ENCODE measurements around the gene C10orf71.

The C10orf71 gene

DNA sequence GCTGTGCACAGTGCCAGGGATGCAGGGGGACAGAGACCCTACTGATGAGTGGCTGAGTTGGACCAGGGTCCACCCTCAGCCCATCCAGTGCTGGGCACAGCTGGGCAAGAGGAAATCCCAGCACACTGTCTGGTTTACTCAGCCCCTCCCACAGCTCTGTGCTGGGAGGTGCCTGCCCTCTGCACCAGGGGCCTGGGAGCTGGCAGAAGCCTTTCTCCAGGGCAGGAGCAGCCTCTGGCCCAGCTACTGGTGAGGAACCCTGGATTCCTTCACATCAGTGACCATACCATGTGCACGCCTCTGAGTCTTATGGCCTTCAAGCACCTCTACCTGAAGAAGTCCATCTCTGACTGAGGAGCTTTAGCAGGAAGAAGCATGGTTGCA is 25.9 kb upstream of the C10orf71 start:
- H3K4me3 ChIP-seq: no peak overlapping the region

DNA sequence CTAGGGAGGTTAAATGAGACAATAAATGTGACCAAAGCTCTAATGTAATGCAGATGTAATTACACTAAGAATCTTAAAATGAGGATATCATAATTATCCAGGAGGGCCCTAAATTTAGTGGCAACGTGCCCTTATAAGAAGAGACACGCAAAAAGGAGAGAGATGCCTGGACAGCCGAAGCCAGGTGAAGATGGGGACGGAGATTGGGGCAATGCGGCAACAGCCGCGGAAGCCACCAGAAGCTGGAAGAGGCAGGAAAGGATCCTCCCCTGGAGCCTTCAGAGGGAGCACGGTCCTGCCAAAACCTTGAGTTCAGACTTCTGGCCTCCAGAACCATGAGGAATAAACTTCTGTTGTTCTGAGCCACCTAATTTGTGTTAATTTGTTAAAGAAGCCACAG is 25.3 kb upstream of the C10orf71 start:
- Histone ChIP-seq H3K4me3 (no peak overlapping the region), H3K27ac (peak overlapping the region in 1 of 21 experiments; percentile 19)

More for the DNA sequence above, 25.9 kb upstream of the C10orf71 start:
- peak overlapping the region in 8 of 21 experiments; percentile 8 to 71 (median 52) for H3K27ac ChIP-seq

DNA sequence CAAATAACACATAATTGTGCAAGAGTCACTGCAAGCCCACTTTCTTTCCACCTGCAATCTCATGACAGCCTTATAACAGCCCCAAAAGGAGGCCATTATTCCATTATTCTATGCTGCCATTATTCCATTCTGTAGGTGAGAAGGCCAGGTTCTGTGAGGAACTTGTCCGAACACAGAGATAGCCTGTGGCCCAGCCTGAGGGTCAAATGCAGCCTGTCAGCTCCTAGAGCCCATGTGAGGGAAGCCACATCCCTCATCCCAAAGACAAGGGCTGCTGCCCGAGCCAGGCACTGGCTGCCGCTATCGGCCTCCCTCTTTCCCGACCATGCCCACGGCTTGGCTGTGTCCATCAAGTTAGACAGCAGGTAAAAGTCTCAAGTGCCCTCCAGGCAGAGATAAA is 24.1 kb upstream of the C10orf71 start:
- Histone ChIP-seq H3K27ac (no peak overlapping the region), H3K4me3 (no peak overlapping the region)

DNA sequence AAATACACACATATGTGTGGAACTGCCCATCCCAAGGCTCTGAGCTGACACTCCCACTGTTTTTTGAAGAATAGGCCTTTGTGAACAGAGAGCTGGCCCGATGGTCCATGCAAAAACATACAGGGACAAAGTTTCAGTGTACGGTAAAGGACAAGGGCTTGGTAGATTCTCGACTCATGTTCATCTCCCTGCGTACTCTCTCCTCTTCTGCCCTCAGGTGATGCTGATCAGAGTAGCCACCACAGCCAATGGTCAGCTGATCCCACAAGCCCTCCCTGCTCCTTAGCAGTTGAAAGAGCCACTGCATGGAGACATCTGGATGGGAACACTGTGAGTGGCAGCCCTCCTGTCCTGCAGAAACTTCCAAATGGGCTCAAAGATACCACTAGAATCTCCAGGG is 23.1 kb upstream of the C10orf71 start:
- H3K27ac ChIP-seq: no peak overlapping the region
- H3K4me3 ChIP-seq: no peak overlapping the region

DNA sequence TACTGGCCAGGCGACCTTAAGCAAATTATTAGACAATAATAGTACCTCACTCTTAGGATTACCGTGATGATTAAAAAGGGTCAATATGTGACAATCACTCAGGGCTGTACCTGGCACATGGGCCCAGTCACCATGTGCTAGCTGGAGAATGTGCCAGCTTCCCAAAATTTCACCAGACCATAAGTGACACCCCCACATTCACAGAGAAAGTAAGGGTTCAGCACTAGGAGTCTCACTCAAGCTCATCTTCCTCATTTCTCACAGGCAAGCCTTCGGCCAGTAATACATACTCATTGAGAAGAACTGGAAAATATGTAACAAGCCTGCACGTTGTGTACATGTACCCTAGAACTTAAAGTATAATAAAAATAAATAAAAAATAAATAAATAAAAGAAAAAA is 22.4 kb upstream of the C10orf71 start:
- Histone ChIP-seq H3K27ac (no peak overlapping the region), H3K4me3 (no peak overlapping the region)

DNA sequence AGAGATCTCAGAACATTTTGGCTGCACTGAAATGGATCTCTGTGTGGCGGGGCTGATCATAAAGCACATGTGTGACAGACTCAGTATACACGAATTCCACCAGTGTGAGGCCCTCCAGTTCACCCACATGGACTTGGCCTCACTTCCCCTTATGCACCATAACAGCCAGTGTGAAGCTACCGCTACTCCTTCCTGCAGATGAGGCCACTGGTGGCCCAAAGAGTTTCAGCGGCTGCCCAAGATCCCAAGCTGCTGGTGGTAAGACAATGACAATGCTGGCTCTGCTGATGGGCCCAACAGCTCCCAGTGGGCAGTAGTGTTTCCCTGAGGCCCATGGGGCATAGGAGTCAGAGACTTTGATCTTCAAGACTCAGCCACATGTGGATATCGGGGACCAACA is 21.0 kb upstream of the C10orf71 start:
- Histone ChIP-seq H3K27ac (no peak overlapping the region), H3K4me3 (no peak overlapping the region)

DNA sequence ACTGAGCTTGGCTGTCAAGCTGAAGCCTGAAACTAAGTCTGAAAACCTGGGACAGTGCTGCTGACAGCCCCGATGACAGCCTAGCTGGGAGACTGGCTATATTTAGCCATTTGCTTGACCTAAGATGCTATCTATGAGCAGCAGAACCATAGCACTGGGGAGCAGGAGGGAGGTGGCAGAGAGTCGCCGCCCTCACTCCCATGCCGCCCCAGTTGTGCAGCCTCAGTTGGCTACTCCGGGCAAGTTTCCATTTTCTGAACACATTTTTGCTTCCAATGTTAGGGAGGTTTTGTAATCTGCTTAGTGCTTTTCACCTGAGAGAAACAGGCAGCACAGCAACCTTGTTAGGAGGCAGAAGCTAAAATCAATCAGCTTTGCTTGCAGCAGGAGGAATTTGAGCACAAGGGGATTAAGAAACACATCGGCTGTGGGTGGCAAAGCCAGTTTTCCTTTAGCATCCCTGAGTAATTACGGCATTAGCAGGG is 20.4 kb upstream of the C10orf71 start:
- H3K27ac ChIP-seq: no peak overlapping the region

DNA sequence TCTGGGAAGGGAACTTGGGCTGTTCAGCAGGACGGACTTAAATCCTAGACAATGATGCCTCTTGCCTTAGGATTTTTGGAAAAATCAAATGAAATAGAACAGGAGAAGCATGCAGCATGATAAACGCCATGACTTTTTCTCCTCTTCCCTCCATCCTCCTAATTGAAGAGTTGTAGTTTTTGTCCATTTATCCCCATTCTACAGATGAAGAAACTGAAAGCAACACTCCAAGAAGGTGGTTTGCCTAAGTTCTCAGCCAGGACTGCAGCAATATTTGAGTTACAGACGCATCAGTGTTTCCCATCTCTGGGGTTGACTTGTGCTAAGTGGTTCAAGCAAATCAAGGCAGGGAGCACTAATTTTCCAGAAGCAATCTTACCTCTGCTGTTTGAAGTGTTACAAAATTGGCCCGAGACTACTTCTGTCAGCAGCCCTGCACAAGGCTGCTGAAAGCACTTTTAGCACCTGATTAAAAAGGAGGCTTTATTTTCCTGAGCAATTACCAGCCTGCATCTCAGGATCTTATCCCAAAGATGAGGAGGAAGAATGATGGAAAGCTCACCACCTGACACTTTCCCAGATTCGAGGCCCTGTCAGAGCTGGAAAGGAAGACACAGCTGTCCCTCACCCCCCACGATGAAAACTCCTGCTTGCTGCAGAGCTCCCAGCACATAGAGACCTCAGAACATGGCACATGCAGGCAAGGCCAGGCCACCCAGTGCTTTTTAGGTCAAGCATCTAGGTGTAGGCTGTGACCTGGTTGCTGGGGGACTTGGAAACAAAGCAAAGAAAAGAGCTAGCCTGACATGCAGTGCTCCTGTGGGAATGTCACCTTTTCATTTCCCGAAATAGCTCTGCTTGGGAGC is 19.7 kb upstream of the C10orf71 start:
- Histone ChIP-seq H3K27ac (no peak overlapping the region), H3K4me3 (no peak overlapping the region)

More for the DNA sequence above, 20.4 kb upstream of the C10orf71 start:
- H3K4me3 ChIP-seq: no peak overlapping the region

DNA sequence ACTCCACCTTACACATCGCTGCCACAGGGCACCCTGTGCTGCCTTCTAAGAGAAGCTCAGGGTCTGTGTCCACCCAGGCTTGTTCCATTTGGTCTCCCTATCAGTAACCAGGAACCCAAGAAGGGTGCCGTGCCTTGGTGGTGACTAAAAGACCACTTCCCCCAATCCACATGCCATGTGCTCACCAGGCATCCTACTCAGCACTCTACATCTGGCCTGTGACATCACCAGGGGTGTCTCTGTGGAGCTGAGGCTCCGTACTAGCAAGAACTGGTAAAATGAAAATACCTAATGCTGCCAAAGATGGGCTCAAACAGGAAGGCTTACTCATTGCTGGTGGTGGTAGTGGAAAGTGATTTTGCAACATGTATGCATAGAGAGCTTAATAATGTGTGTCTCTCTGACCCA is 19.0 kb upstream of the C10orf71 start:
- Histone ChIP-seq H3K27ac (no peak overlapping the region), H3K4me3 (no peak overlapping the region)

DNA sequence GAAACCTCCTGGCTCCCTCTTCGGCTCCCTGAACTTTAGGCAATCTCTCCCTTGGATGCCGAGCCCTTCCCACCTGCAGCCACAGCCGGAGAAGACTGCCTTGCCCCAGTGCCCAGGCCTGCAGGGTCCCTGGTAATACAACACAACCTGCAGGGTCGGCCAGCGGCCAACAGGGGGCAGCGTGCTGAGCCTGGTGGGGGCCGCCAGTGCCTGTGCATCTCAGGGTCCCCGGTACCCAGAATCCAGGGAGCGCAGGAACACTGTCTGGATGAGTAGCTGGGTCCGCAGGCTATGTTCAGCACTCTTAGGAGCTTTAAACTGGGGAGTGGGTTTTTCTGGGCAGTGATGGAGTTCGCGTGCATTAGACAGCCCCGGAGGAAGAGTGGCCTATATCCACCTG is 17.5 kb upstream of the C10orf71 start:
- H3K27ac ChIP-seq: no peak overlapping the region

DNA sequence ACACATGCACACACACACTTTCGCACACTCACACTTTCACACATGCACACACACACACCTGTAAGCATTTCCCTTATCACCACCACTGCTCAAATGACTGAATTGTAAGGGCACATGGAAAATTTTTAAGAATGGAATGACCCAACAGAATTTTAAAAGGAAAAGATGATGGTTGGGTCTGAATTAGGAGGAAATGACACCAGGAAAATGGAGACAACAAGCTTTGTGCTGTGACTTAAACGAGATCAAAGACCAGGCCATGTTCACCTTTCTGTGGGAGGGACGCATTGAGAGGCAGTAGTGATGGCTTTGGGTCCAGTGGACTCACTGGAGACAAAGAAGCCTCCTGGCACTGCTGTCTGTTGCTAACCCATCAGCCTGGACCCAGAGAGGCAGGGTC is 16.7 kb upstream of the C10orf71 start:
- Histone ChIP-seq H3K27ac (peak overlapping the region in 1 of 21 experiments; percentile 4), H3K4me3 (no peak overlapping the region)

More for the DNA sequence above, 17.5 kb upstream of the C10orf71 start:
- no peak overlapping the region for H3K4me3 ChIP-seq

DNA sequence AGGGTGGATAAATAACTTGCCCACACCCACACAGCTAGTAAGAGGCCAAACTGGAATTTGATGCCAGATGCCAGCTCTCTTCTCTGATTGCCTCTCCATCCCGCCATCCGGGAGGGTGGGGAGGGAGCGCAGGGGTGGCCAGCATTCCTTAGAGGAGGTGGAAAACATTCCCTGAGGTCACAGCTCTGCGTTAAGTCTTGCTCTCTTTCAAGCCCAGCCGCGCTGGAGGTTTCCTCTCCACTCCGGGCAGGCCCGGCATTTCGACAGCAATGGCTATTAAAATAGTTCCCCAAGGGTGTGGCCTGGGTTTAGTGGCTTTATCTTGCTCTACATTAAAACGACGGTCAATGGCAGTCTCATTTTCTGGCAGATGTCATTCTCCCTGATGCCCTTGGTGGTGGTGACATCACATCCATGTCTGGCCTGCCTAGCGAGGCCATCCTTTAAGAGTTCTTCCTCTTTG is 16.1 kb upstream of the C10orf71 start:
- H3K27ac ChIP-seq: peak overlapping the region in 2 of 21 experiments; percentile 4 to 48
- no peak overlapping the region for H3K4me3 ChIP-seq

DNA sequence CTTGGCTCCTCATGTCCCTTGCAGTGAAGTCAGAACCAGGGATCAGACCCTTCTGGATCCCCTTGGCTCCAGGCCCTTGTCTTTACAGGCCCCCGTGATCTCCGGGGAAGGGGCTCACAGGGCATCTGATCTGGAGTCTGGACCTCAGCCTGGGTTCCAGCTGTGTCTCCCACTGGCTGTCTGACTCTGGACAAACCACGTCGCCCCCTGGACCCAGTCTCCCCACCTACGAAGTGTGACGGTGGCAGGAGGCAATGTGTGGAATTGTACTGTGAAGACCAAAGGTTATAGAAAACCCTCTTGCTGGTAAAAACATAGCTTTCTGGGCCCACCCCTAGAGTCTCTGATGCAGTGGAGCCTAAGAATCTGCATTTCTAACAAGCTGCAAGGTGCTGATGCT is 15.5 kb upstream of the C10orf71 start:
- Histone ChIP-seq H3K4me3 (no peak overlapping the region), H3K27ac (peak overlapping the region in 2 of 21 experiments; percentile 4 to 48)

DNA sequence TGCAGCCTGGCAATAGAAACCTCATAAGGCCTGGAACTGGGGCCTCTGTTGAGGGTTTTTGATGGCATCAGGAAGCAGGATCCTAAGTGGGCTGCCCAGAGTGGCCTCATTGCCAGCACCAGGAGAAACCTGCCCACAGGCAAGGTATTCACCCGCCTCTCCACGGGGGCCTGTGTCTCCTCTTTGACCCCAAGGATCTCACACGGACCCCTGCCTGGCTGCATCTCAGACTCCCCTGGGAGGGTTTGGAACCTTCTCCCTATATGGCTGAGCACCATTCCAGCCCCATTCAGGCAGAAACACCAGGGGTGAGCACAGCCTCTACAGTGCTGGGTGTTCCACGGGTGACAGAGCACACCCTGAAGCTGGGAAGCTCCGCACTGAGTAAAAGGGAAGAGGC is 14.6 kb upstream of the C10orf71 start:
- peak overlapping the region in 1 of 21 experiments; percentile 24 for H3K27ac ChIP-seq
- no peak overlapping the region for H3K4me3 ChIP-seq

DNA sequence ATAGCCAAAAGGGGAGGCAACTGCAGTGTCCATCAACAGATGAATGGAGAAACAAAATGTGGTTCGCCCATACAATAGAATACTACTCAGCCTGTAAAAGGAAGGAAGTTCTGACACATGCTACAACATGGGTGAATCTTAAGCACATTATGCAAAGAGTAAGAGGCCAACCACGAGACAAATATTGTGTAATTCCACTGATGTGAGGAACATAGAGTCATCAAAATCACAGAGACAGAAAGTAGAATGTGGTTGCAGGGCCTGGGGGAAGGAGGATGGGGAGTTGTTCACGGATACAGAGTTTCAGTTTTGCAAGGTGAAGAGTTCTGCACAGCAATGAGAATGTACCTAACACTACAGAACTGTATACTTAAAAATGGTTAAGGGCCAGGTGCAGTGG is 13.7 kb upstream of the C10orf71 start:
- no peak overlapping the region for H3K27ac ChIP-seq
- H3K4me3 ChIP-seq: no peak overlapping the region

DNA sequence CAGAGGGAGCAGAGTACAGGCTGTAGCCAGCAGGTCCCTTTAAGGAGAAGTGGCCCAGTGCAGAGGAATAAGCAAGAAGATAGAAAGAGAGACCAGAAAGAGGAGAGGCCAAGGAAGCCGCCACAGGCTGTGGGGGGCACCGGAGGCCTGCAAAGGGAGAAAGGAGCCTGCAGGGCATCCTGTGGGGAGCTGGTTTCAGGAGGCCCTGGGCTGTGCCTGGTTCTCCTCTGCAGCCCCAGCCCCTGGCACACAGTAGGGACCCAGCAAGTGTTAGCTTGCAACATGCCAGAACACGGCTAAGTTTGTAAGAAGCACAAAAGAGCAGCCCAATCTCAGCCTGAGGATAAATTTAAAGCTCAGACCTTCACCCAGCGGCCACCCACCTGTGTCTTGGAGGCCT is 12.3 kb upstream of the C10orf71 start:
- Histone ChIP-seq H3K27ac (peak overlapping the region in 2 of 21 experiments; percentile 22 to 62), H3K4me3 (no peak overlapping the region)

DNA sequence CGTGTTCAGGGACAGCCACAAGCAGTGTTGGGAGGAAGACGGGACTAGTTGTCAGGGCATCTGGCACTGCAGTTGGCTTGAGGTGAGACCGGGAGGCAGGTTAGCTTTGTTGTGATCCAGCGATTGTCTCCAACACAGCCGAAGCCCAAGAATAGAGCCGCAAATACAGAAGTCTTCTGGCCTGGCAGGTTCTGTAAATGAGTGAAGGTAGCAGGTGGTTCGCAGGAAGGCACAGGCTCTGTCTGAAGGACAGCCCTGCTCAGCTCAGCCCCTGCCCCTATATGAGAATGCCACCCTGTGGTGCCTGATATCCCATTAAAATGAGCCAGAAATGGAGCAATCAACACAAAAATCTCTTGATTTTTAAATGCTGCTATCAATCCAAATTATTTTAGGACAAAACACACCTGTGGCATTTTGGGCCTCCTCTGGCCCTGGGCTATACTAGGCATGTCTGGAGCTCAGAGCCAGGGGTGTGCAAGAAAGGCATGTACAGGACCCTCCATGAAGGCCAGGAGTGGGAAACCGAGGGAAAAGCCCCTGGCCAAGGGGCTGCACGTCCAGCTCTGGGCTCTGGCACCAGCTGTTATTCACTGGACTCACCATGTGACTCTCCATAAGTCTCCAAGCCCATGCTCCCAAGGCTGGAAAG is 11.2 kb upstream of the C10orf71 start:
- H3K27ac ChIP-seq: no peak overlapping the region
- no peak overlapping the region for H3K4me3 ChIP-seq

DNA sequence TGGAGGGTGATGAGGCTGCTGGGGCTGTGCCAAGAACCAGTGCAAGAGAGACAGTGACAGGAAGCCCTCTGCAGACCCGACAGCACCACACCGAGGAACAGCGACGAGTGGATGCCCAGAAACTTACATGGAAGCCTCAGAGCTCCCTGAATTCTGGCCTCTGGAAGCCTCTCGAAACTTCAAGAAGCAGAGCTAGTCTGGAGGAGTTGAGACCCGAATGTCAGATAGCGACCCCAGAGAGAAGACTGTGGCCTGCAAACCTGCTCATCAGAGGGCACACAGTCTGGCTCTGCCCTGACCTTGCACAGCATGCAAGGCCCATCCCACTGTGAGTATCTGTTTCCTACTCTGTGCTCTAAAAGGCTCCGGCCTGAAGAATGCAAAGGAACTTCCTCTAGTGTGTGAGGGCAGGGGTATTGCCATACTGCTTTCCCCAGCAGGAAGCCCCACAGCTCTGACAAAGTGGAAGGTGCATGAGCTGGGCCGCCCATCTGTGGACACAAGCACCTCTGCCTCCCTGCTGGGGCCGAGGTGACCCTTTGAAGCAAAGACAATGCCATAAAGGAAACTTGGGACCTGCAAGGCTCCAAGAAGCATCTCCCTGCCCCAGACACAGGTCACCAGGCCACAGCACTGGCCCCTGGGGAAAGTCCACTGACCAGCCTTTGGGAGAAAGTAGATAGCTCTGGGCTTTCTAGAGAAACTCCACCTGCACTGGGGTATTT is 10.5 kb upstream of the C10orf71 start:
- H3K27ac ChIP-seq: no peak overlapping the region
- no peak overlapping the region for H3K4me3 ChIP-seq

DNA sequence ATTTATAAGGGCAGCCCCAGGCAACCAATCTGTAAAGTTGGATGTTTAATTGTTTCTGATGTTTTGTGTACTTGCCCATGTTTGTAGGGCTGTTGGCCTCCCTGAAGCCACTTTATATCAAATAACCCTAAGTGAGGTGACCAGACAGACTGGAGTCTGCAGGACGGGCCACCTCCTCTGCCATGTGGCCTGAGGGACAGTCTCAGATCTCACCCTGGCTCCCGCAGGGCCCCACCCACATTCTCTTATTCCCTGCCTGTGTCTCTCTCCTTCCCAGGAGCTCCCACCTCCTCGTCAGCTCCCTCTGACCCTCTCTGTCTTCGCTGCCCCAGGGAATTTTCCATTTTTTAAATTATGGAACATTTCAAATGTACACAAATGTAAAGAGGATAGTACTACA is 9.5 kb upstream of the C10orf71 start:
- no peak overlapping the region for H3K4me3 ChIP-seq
- H3K27ac ChIP-seq: no peak overlapping the region

DNA sequence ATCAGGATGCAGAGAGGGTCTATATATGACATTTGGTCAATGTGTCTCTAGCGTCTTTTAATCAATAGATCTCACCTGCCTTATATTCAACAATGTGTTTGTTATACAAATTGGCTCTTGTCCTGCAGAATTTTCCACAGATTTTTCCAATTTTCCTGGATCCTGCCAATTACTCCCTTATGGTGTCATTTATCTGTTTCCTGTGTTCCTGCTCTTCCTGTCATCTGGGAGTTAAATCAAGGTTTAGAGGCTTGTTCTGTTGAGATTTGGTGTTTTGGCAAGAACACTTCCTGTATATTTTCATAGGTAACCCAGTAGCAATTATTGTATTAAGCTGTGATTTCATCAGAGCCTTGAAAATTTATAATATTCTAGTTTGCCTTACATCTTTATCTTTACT is 8.8 kb upstream of the C10orf71 start:
- H3K27ac ChIP-seq: no peak overlapping the region
- H3K4me3 ChIP-seq: no peak overlapping the region

Measured in skin epidermis (tissue), 12 donors.